ENCODE measurements around the gene BBS9.
"Not testable (repeated sequence)": the region's sequence is repeated elsewhere in the genome, so short reads cannot be mapped to it uniquely, and the experiment has no call there.

BBS9 gene

GRCh38 chr7:33433357-33433756 lies 304.0 kb downstream of the BBS9 start:
- DNase-seq (ENCODE audit: low read depth): no peak

- no peak for DNase-seq (ENCODE audit: low read depth)
Measured at GRCh38 chr7:33444511-33444910, 315.1 kb downstream of the BBS9 start.

- no peak for DNase-seq (ENCODE audit: low read depth)
Measured at GRCh38 chr7:33446551-33446950, 317.2 kb downstream of the BBS9 start.

- DNase-seq (ENCODE audit: low read depth): no peak
Measured at GRCh38 chr7:33448035-33448434, 318.7 kb downstream of the BBS9 start.

- no peak for DNase-seq (ENCODE audit: low read depth)
Measured at GRCh38 chr7:33449847-33450246, 320.5 kb downstream of the BBS9 start.

GRCh38 chr7:33452805-33453502 lies 323.6 kb downstream of the BBS9 start:
- DNase-seq (ENCODE audit: low read depth): no peak

- DNase-seq (ENCODE audit: low read depth): no peak
Measured at GRCh38 chr7:33457039-33457438, 327.7 kb downstream of the BBS9 start.

GRCh38 chr7:33458581-33458980 lies 329.2 kb downstream of the BBS9 start:
- no peak for DNase-seq (ENCODE audit: low read depth)

- no peak for DNase-seq (ENCODE audit: low read depth)
Measured at GRCh38 chr7:33459340-33459751, 330.0 kb downstream of the BBS9 start.

- DNase-seq (ENCODE audit: low read depth): no peak
Measured at GRCh38 chr7:33463131-33463530, 333.8 kb downstream of the BBS9 start.

GRCh38 chr7:33466203-33466602 lies 336.8 kb downstream of the BBS9 start:
- DNase-seq (ENCODE audit: low read depth): no peak

- no peak for DNase-seq (ENCODE audit: low read depth)
Measured at GRCh38 chr7:33471636-33472242, 342.4 kb downstream of the BBS9 start.

- no peak for DNase-seq (ENCODE audit: low read depth)
Measured at GRCh38 chr7:33472348-33473025, 343.1 kb downstream of the BBS9 start.

GRCh38 chr7:33477719-33478480 lies 348.5 kb downstream of the BBS9 start:
- no peak for DNase-seq (ENCODE audit: low read depth)

- not testable (repeated sequence) for DNase-seq (ENCODE audit: low read depth)
Measured at GRCh38 chr7:33484476-33484875, 355.1 kb downstream of the BBS9 start.

- no peak for DNase-seq (ENCODE audit: low read depth)
Measured at GRCh38 chr7:33485747-33486493, 356.6 kb downstream of the BBS9 start.

- DNase-seq (ENCODE audit: low read depth): no peak
Measured at GRCh38 chr7:33486633-33487032, 357.3 kb downstream of the BBS9 start.

GRCh38 chr7:33487998-33488682 lies 358.8 kb downstream of the BBS9 start:
- DNase-seq (ENCODE audit: low read depth): no peak

- no peak for DNase-seq (ENCODE audit: low read depth)
Measured at GRCh38 chr7:33494474-33494873, 365.1 kb downstream of the BBS9 start.

GRCh38 chr7:33495207-33495606 lies 365.8 kb downstream of the BBS9 start:
- no peak for DNase-seq (ENCODE audit: low read depth)

GRCh38 chr7:33497051-33497450 lies 367.7 kb downstream of the BBS9 start:
- DNase-seq (ENCODE audit: low read depth): no peak

All from activated T-helper 1 cell treated with Interleukin-2 at 50 U/mL for 16 hours (primary cell).